ENCODE measurements around the gene CHTOP.

The CHTOP gene

DNA sequence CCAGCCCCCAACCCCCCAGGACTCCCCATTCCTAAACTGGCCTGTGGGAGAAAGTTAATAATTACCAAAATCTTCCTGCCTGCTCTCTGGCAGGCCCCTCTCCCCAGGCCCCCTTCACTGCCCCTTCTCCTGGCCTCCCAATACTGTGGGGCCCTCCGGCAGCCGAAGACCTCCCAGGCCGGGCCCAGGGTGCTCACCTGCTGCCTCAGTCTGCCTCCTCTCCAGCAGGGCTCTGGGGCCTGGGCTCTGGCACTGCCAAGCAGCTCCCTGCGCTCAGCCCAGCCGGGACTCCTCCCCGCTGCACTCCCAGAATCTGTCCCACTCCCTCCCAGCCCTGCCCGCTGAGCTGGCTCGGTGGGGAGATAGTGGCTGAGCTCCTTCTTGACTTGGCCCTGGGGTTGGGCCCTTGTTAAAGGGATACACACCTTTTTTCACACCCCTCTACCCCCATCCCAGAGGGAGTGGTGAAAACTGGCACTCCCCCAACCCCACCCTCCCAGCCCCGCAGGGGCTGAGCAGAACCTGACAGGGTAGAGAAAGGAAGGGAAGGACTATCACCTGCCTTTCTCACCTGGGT is 21.0 kb upstream of the CHTOP start, which contains the start of gene S100A16:
Gene S100A16, minus strand, starts transcription at position 383 of the 577 bp plus-strand sequence. CDS start 4,986 bp downstream, outside the sequence.
- DNase-seq: peak in 29 of 51 donors; percentile 10 to 66 (median 41)

DNA sequence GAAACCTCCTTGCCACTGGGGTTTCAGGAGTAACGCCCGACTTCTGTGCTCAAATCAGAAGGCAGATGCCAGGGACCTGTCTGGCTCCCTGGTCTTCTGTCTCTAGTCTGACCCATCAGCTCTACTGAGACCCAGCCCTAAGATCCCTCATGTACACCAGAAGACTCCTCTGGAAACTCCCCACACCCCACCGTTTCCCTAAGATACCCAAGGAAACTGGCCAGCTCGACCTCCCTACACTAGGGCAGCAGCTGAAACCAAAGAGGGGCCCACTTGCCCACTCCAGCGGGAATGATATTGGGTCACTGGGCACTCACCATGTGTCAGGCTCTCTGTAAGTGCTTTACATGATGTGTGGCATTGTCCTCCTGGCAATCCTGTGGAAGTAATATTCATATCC is 20.5 kb upstream of the CHTOP start:
- no peak for DNase-seq

DNA sequence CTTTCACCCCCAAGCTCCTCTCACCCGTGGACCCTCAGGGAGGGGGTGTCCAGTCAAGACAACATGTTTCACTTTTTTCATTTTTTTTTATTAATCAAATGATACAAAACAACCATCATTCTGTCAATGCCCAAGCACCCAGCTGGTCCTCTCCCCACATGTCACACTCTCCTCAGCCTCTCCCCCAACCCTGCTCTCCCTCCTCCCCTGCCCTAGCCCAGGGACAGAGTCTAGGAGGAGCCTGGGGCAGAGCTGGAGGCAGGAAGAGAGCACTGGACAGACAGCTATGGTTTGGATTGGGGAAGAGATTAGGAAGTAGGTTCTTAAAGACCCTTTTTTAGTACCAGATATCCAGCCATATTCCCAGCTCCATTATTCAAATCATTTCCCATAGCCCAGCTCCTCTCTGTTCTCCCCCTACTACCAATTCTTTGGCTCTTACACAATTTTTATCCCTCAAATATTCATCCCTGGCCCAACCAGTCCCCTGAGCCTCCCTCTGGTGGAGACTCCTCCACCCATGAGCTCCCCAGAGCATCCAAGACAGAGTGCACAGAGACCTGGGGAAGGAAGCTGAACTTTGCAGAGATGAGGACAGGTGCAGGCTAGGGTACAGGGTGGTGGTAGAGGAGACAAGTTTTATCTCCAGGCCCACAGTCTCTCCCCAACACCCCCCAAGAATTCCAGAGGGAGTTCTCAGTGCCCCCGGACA is 19.5 kb upstream of the CHTOP start:
- DNase-seq: no peak

DNA sequence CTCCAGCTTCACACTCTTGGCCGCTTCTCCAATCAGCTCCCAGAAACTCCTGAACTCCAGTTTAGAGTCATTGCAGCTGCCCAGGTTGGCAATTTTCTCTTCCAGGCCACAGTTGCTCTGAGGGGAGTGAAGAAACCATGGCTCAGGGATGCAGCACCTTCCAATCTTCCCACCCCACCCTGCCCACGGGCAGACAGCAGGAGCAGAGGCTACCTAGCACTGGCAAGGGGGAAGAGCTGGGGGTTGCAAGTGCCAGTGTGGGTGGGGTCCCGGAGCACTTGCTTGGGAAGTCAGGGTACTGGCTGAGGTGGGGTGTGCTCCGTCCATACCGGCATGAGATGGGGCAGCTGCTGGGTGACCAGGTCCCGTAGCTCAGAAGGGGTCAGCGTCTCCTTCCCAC is 19.0 kb upstream of the CHTOP start:
- no peak for DNase-seq

GRCh38 chr1:153615406-153615805 is 18.5 kb upstream of the CHTOP start:
- no peak for DNase-seq

GRCh38 chr1:153616144-153616916 is 17.5 kb upstream of the CHTOP start, which contains the start of gene S100A14:
S100A14 (minus strand) TSS chr1:153616325; CDS start chr1:153615858, 467 bp downstream.
- no peak for DNase-seq

GRCh38 chr1:153616917-153617311 is 17.0 kb upstream of the CHTOP start:
- peak in 4 of 51 donors; percentile 9 to 20 (median 14) for DNase-seq

DNA sequence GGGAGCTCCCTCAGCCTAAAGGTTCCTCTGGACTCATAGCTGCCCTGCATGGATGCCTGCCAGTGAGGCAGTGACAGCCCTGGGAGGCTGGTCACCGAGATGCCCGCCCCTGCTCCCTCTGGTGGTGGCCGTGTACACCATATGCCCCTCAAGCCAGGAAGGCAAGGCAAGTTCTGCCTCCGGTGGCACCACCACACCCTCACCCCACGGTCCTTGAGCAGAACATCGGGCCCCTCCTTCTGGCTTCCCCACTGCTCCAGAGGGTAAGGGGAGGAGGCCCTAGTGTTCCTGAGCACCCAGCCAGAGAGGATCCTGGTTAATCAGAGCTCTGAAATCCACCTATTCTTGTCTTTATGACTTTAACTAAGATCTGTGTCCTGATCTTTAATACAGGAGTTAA is 16.2 kb upstream of the CHTOP start:
- DNase-seq: peak in 24 of 51 donors; percentile 10 to 71 (median 40)

- no peak for DNase-seq
Measured at GRCh38 chr1:153619171-153619570, 14.7 kb upstream of the CHTOP start.

- no peak for DNase-seq
Measured at GRCh38 chr1:153623101-153623500, 10.8 kb upstream of the CHTOP start.

GRCh38 chr1:153624965-153625611 is 8.8 kb upstream of the CHTOP start:
- DNase-seq: no peak

DNA sequence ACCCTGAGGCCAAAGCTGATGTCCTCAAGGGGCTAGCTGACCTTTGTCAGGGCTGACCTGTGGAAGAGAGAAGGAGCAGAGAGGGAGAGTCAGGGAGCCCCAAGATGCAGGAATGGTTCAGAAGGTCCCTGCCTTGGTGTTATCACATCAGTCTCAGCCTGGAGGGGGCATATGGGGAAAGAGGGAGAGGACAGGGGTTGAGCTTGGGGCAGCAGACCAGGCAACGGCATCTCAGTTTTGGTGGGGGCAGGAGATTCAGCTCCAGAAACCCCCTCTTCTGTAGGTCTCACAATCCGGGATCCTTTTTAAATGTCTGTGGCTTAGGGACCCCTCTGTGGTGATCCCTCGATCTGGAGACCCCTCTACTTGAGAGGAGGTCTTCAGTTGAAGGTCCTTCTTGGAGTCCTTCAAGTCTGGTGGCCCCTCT is 7.4 kb upstream of the CHTOP start:
- no peak for DNase-seq

- DNase-seq: peak in 39 of 51 donors; percentile 19 to 78 (median 63)
Measured at GRCh38 chr1:153626904-153627714, 6.8 kb upstream of the CHTOP start, which contains the start of gene S100A13. S100A13 (minus strand) TSS chr1:153627505; CDS start chr1:153626472, 1,033 bp downstream.

GRCh38 chr1:153627715-153628626 is 5.9 kb upstream of the CHTOP start, which contains the start of gene S100A1:
S100A1 (plus strand) TSS chr1:153628434; CDS start chr1:153630522, 2,088 bp downstream.
- DNase-seq: peak in 45 of 51 donors; percentile 16 to 90 (median 67)

DNA sequence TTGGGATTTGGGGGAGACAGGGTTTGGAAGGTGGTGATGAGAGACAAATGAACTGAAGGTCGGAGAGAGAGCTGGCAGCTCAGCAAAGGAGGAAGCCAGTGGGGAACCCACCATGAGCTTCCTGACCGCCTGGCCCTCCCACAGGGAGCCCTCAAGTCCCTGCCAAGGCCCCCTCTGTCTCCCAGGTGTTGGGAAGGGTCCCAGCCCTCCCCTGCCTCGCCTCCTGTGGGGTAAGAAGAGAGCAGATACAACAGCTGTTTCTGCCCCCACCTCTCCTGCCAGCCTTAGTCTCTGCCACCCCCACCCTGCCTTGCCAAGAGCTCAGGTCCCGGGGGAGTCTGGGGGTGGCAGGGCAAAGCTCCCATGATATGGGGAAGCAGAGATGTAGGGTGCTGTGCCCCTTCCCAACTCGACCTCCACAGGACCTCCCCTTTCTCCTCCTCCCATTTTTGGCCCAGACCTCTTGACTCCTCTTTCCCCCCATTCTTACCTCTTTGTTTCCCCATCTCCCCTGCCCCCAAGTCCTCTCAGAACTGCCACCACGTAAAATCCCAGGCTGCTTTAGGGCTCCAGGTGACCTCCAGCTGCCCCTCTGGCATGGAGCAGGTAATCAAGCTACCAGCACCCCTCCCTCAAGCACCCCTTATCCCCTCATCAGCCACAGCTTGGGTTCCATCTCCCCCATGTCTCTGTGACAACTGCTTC is 5.1 kb upstream of the CHTOP start:
- DNase-seq: peak in 1 of 51 donors; percentile 34

GRCh38 chr1:153629343-153629665 is 4.6 kb upstream of the CHTOP start:
- DNase-seq: no peak

GRCh38 chr1:153629971-153630370 is 3.9 kb upstream of the CHTOP start:
- peak in 26 of 51 donors; percentile 13 to 74 (median 42) for DNase-seq

DNA sequence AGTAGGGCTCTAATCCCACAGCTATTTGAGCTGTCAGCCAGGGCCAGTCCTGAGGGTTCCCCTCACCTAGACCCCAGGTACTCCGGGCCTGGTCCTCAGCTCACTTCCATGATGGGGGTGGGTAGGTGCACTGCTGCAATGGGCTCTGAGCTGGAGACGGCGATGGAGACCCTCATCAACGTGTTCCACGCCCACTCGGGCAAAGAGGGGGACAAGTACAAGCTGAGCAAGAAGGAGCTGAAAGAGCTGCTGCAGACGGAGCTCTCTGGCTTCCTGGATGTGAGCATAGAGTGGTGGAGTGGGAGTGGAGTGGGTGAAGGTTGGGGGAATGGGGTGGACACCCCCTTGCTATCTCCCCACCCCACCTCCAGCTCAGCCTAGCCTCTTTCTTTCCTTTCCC is 3.5 kb upstream of the CHTOP start:
- no peak for DNase-seq
